Measurements from ENCODE around the gene DCAF11. TPM values are rescaled to one million over a fixed set of nuclear protein-coding genes. Genes with fewer than 3 reads are reported as not detected.

The DCAF11 gene
- total and polyA plus RNA-seq, 2 of the 13 experiments (the other 11 are each of a cell fraction or from before 2014, with no cell fraction given): 150 to 257 TPM

DNA sequence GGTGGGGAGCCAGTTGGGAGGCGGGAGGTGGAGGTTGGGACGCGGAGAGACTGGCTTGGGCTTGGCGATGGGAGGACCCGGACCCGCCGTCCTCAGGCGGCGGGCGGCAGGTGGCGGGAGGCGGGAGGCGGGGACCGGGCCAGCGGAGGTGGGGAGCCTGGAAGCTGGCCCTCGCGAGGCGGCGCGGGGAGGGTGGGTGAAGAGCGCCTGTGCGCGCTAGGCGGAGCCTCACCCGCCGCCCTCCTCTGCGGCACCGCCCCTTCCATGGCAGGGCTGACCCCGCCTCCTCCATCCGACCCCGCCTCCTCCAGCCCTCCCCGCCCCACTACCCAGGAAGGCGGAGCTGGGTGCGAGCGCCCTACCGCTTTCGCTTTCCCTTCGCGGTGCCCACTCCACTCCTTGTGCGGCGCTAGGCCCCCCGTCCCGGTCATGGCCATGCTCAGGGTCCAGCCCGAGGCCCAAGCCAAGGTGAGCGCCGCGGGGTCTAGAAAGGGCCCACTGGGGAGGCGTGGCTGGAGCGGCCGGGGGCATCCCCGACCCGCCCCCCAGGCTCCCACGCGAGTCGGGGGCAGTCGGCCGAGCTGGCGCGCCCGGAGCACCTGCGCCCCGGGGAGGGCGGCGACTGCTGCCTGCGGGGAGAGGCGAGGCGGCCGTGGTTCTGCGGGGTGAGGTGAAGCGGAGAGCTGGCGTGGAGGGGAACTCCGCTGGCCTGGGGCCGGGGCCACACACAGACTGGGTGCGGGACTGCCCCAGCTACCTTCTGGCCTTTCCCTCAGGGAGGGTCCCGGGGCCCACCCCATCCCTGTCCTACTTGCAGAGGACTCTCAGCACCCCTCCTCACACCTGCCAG, 21.5 kb downstream of the DCAF11 start, which contains the start of gene PSME1 (continued):
- TF ChIP-seq TBX3 (IDR thresholded peaks at IDR 0.05; ENCODE audit: borderline replicate concordance) (peak; percentile 52; the same call in 1 of the 2 replicates), MAX (IDR thresholded peaks at IDR 0.05) (no peak), U2AF2 (IDR thresholded peaks at IDR 0.05; ENCODE audit: low read depth, low read length) (no peak), ZSCAN30 (CRISPR knock-in tag; IDR thresholded peaks at IDR 0.05) (no peak), JUNB (CRISPR knock-in tag; IDR thresholded peaks at IDR 0.05; ENCODE audit: borderline replicate concordance) (no peak), SUZ12 (IDR thresholded peaks at IDR 0.05; ENCODE audit: low read depth, low read length) (no peak), PCBP2 (optimal IDR thresholded peaks at IDR 0.05; ENCODE audit: low read depth, low read length, poor library complexity, severe bottlenecking) (no peak)
- TF ChIP-seq, protein P1, sequence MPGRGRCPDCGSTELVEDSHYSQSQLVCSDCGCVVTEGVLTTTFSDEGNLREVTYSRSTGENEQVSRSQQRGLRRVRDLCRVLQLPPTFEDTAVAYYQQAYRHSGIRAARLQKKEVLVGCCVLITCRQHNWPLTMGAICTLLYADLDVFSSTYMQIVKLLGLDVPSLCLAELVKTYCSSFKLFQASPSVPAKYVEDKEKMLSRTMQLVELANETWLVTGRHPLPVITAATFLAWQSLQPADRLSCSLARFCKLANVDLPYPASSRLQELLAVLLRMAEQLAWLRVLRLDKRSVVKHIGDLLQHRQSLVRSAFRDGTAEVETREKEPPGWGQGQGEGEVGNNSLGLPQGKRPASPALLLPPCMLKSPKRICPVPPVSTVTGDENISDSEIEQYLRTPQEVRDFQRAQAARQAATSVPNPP (CRISPR knock-in tag; IDR thresholded peaks at IDR 0.05): peak; percentile 72; the same call in 1 of the 2 replicates
- TF ChIP-seq, protein P2, sequence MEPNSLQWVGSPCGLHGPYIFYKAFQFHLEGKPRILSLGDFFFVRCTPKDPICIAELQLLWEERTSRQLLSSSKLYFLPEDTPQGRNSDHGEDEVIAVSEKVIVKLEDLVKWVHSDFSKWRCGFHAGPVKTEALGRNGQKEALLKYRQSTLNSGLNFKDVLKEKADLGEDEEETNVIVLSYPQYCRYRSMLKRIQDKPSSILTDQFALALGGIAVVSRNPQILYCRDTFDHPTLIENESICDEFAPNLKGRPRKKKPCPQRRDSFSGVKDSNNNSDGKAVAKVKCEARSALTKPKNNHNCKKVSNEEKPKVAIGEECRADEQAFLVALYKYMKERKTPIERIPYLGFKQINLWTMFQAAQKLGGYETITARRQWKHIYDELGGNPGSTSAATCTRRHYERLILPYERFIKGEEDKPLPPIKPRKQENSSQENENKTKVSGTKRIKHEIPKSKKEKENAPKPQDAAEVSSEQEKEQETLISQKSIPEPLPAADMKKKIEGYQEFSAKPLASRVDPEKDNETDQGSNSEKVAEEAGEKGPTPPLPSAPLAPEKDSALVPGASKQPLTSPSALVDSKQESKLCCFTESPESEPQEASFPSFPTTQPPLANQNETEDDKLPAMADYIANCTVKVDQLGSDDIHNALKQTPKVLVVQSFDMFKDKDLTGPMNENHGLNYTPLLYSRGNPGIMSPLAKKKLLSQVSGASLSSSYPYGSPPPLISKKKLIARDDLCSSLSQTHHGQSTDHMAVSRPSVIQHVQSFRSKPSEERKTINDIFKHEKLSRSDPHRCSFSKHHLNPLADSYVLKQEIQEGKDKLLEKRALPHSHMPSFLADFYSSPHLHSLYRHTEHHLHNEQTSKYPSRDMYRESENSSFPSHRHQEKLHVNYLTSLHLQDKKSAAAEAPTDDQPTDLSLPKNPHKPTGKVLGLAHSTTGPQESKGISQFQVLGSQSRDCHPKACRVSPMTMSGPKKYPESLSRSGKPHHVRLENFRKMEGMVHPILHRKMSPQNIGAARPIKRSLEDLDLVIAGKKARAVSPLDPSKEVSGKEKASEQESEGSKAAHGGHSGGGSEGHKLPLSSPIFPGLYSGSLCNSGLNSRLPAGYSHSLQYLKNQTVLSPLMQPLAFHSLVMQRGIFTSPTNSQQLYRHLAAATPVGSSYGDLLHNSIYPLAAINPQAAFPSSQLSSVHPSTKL (CRISPR knock-in tag; IDR thresholded peaks at IDR 0.05): peak; percentile 61; the same call in 1 of the 2 replicates
- TF ChIP-seq, protein P3, sequence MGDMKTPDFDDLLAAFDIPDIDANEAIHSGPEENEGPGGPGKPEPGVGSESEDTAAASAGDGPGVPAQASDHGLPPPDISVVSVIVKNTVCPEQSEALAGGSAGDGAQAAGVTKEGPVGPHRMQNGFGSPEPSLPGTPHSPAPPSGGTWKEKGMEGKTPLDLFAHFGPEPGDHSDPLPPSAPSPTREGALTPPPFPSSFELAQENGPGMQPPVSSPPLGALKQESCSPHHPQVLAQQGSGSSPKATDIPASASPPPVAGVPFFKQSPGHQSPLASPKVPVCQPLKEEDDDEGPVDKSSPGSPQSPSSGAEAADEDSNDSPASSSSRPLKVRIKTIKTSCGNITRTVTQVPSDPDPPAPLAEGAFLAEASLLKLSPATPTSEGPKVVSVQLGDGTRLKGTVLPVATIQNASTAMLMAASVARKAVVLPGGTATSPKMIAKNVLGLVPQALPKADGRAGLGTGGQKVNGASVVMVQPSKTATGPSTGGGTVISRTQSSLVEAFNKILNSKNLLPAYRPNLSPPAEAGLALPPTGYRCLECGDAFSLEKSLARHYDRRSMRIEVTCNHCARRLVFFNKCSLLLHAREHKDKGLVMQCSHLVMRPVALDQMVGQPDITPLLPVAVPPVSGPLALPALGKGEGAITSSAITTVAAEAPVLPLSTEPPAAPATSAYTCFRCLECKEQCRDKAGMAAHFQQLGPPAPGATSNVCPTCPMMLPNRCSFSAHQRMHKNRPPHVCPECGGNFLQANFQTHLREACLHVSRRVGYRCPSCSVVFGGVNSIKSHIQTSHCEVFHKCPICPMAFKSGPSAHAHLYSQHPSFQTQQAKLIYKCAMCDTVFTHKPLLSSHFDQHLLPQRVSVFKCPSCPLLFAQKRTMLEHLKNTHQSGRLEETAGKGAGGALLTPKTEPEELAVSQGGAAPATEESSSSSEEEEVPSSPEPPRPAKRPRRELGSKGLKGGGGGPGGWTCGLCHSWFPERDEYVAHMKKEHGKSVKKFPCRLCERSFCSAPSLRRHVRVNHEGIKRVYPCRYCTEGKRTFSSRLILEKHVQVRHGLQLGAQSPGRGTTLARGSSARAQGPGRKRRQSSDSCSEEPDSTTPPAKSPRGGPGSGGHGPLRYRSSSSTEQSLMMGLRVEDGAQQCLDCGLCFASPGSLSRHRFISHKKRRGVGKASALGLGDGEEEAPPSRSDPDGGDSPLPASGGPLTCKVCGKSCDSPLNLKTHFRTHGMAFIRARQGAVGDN (CRISPR knock-in tag; IDR thresholded peaks at IDR 0.05): peak; percentile 95
- TF ChIP-seq, protein P4, sequence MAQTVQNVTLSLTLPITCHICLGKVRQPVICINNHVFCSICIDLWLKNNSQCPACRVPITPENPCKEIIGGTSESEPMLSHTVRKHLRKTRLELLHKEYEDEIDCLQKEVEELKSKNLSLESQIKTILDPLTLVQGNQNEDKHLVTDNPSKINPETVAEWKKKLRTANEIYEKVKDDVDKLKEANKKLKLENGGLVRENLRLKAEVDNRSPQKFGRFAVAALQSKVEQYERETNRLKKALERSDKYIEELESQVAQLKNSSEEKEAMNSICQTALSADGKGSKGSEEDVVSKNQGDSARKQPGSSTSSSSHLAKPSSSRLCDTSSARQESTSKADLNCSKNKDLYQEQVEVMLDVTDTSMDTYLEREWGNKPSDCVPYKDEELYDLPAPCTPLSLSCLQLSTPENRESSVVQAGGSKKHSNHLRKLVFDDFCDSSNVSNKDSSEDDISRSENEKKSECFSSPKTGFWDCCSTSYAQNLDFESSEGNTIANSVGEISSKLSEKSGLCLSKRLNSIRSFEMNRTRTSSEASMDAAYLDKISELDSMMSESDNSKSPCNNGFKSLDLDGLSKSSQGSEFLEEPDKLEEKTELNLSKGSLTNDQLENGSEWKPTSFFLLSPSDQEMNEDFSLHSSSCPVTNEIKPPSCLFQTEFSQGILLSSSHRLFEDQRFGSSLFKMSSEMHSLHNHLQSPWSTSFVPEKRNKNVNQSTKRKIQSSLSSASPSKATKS (CRISPR knock-in tag; IDR thresholded peaks at IDR 0.05): no peak
- TF ChIP-seq, protein P5, sequence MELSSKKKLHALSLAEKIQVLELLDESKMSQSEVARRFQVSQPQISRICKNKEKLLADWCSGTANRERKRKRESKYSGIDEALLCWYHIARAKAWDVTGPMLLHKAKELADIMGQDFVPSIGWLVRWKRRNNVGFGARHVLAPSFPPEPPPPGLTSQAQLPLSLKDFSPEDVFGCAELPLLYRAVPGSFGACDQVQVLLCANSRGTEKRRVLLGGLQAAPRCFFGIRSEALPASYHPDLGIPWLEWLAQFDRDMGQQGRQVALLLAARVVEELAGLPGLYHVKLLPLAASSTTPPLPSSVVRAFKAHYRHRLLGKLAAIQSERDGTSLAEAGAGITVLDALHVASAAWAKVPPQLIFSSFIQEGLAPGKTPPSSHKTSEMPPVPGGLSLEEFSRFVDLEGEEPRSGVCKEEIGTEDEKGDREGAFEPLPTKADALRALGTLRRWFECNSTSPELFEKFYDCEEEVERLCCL (CRISPR knock-in tag; IDR thresholded peaks at IDR 0.05; ENCODE audit: borderline replicate concordance): peak; percentile 92
